ENCODE measurements around the gene ARL6IP6.

DNA sequence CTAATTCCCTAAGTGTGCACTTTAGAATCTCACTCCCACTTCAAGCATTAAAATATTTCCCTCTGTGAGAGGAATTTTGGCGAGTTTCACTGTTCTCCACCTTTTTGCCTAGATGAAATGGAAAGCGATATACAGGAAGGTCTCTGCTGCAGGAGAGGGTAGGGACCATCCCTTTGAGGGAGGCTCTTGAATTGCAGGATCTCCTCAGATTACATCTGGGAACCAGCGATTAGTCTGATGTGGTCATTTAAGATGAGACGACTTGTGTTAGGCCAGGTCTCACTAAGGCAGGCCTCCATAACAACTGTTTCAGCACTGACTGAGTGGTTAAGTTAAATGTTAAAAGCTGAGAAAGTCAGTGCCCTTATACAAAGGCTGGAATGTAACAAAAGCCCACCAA is 74.6 kb downstream of the ARL6IP6 start:
- TF ChIP-seq, protein P1, sequence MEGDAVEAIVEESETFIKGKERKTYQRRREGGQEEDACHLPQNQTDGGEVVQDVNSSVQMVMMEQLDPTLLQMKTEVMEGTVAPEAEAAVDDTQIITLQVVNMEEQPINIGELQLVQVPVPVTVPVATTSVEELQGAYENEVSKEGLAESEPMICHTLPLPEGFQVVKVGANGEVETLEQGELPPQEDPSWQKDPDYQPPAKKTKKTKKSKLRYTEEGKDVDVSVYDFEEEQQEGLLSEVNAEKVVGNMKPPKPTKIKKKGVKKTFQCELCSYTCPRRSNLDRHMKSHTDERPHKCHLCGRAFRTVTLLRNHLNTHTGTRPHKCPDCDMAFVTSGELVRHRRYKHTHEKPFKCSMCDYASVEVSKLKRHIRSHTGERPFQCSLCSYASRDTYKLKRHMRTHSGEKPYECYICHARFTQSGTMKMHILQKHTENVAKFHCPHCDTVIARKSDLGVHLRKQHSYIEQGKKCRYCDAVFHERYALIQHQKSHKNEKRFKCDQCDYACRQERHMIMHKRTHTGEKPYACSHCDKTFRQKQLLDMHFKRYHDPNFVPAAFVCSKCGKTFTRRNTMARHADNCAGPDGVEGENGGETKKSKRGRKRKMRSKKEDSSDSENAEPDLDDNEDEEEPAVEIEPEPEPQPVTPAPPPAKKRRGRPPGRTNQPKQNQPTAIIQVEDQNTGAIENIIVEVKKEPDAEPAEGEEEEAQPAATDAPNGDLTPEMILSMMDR (IDR thresholded peaks at IDR 0.05; ENCODE audit: poor library complexity), result no peak
- TF ChIP-seq EZH2phosphoT487 (IDR thresholded peaks at IDR 0.05; ENCODE audit: low read depth, severe bottlenecking, unreplicated experiment), result no peak
- TF ChIP-seq EZH2 (IDR thresholded peaks at IDR 0.05; ENCODE audit: borderline replicate concordance), result no peak

Measured in hepatocyte (in vitro differentiated cells).